Adipose tissue (tissue), 3 donors: ENCODE results near the gene SNAI3. TPM values are rescaled to one million over a fixed set of nuclear protein-coding genes. Genes with fewer than 3 reads are reported as not detected.

Source experiments
- H3K27ac ChIP-seq: one replicate; pipeline ENCODE4 v1.5.1; 2013; ENCODE audit warnings: low read depth, low read length
- WGBS, 3 donors: extraction: QIAGEN DNeasy Blood & Tissue Kit; methylation state at CpG; one replicate each; pipeline ENCODE4 v1.1.7; 2013; 5-methylcytosine and 5-hydroxymethylcytosine counted together
- polyA plus RNA-seq, 3 donors: library from polyadenylated mRNA; stranded (reverse); fragments of 200-250 nt; gene quantifications; one replicate each; pipeline ENCODE4 v1.2.3, GENCODE V29; 2013
- donor health status: healthy with polysubstance abuse.
- donor health status: Bipolar disorder and iron deficiency.
- donor health status: healthy.

The SNAI3 gene
- under 1 TPM; 0.22 to 0.71 (median 0.45) TPM for polyA plus RNA-seq

DNA sequence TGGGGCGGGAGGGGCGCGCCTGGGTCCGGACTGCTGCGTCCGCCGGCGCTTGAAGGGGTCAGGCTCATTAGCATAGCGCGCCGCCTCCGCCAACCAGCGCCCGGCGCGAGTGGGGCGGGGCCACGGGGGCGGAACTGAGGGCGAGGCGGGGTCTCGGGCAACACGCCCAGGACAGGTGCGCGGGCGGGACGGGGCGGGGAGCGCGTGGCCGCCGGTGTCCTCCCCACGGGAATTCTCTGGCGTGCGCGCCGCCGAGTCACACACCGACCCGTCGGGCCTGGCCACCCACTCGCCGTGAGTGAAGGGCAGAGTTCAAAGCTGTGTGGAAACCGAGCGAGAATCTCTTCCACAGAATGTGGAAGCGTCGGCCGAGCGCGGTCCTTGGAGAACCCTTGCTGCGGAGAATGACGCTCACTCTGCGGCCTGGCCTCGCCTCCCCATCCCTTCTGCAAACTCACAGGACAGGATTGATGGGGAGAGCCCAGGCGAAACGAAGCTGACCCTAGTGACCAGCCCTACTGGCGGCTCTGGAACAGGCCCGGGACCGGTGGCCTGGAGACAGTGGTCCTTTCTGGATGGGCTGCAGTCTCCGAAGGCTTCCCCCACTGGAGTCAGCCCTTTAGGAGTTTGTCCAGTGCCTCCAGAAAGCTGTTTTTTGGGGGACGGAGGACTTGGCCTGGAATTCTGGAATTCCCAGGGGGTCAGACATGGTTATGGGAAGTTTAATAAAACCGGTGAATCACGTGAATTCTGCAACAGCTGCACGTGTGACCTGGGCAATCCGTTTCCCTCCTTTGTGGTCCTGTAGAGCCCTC is at the start of gene SNAI3:
TSS of gene SNAI3 (minus strand) at position 69 of the 815 bp plus-strand sequence. CDS start 101 bp downstream, outside the sequence.
- H3K27ac ChIP-seq: no peak within 1 kb of the TSS
- 6 to 10% (median 6%) methylated on average over 38 to 65 of the region's 65 CpGs for whole genome bisulfite sequencing, 3 donors

DNA sequence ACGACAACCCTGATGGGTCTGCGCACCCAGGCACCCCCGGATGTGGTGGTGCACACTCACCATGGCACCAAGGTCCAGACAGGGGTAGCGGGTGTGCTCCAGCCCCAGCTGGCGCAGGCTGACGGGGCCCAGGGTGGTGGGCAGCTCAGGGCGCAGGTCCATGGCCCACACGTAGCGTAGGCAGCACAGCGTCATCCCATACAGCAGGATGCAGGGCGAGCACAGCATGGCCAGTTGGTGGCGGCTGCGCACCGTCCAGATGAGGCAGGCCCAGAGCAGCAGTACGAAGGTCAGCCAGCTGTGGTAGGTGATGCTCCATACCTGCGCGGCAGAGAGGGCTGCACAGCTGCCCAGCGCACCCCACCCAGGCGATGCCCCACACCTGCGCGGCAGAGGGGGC is 49.8 kb upstream of the SNAI3 start:
- WGBS, 3 donors: 86 to 97% (median 92%) methylated on average over 15 to 21 of the region's 21 CpGs

DNA sequence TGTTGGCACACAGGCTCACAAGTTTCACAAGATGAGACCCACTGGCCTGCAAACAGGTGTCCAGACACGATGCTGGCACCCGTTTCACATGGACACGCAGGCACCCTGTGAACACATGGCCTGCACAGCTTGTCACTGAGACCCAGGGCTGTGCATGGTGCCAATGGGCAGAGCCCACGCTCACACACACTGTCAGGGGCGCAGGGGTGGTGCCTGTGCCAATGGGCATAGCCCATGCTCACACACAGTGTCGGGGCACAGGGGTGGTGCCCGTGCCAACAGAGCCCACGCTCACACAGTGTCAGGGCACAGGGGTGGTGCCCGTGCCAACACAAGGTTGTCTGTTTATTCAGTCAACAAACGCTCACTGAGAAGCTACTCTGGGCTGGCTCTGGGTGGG is 49.3 kb upstream of the SNAI3 start:
- WGBS, 3 donors: 83 to 94% (median 91%) methylated on average over 10 of the region's 10 CpGs
- no peak overlapping the region for H3K27ac ChIP-seq

More for the DNA sequence above, 49.8 kb upstream of the SNAI3 start:
- H3K27ac ChIP-seq: no peak overlapping the region

DNA sequence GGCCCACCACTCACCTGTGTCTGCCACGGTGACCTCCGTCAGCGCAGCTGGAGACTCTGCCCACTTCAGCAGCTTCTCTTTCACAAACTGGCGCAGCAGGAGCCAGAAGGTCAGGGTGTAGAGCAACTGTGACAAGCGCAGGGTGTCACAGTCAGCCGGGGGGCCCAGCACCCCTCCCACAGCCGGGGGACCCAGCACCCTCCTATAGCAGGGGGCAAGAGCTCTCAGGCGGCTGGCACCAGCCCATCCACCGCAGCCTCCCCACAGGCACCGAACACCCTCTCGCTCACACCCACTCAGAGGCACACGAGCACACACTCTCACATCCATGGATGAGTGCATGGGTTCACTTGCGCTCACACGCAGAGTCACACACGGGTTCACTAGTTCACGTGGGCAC is 48.8 kb upstream of the SNAI3 start:
- 89 to 95% (median 95%) methylated on average over 16 of the region's 16 CpGs for WGBS, 3 donors
- no peak overlapping the region for H3K27ac ChIP-seq

DNA sequence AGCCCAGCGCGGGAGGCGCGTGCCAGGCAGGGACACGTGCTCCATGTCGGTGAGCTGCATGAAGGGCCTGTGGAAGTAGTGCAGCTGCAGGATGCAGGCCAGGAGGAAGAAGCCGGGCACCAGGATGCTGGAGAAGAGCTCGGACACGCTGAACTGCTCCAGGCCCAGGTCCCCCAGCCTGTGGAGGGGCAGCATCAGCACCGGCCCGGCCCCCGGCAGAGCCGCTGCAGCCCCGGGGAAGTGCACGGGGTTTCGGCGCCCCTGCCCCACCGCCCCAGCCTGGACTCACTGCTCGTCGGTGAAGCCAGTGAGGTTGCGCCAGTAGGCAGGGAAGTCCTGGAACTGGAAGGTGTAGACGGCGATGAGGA is 48.0 kb upstream of the SNAI3 start:
- 86 to 94% (median 91%) methylated on average over 22 to 23 of the region's 23 CpGs for WGBS, 3 donors
- no peak overlapping the region for H3K27ac ChIP-seq

DNA sequence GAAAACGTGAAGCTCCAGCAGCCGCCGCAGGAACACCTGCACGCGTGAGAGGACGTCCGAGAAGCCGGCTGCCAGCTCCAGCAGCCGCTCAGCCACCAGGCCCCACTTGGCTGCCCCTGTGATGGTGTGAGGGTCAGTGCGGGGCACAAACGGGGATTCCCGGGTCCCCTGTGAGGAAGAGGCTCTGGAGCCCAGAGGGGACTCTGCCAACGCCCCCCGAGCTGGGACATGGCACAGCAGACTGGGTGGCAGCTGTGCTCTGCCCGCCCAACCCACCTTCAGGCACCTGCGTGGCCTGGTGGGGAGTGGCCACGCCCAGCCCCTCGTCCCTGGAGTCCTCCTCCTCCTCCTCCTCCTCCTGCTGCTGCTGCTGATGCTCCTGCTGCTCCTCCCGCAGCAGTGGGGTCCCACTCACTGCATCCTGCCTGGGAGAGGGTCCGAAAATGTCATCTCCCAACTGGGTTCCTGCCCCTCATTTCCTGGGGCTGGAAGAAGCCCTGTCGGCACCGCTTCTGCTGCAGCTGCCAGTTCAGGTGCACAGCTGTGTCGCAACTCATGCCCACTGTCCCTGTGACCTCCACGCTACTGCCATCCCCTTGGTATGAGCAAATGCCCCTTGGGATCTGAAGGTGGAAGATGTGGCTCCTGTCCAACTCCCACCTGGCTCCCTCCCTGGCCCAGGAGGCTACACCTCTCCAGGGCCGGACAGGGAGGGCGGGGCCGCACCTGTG is 47.5 kb upstream of the SNAI3 start:
- WGBS, 3 donors: 81 to 92% (median 91%) methylated on average over 25 to 27 of the region's 27 CpGs
- H3K27ac ChIP-seq: no peak overlapping the region

DNA sequence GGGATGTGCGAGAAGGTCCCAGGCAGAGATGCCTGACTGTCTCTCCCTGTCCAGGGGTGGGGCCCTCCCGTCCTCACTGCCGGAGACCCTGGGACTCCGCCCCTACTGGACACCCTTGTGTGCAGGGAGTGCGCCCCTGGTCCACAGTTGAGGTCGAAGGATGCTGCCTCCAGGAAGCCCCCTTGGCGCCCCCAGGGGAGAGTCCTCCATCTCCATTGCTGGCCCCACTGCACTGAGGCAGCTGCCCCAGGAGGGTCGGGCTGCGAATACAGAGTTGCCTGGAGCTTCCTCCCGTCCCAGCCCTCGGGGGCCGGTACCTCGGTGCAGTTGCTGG is 46.6 kb upstream of the SNAI3 start:
- WGBS, 3 donors: 83 to 92% (median 89%) methylated on average over 12 to 13 of the region's 13 CpGs
- H3K27ac ChIP-seq: no peak overlapping the region

DNA sequence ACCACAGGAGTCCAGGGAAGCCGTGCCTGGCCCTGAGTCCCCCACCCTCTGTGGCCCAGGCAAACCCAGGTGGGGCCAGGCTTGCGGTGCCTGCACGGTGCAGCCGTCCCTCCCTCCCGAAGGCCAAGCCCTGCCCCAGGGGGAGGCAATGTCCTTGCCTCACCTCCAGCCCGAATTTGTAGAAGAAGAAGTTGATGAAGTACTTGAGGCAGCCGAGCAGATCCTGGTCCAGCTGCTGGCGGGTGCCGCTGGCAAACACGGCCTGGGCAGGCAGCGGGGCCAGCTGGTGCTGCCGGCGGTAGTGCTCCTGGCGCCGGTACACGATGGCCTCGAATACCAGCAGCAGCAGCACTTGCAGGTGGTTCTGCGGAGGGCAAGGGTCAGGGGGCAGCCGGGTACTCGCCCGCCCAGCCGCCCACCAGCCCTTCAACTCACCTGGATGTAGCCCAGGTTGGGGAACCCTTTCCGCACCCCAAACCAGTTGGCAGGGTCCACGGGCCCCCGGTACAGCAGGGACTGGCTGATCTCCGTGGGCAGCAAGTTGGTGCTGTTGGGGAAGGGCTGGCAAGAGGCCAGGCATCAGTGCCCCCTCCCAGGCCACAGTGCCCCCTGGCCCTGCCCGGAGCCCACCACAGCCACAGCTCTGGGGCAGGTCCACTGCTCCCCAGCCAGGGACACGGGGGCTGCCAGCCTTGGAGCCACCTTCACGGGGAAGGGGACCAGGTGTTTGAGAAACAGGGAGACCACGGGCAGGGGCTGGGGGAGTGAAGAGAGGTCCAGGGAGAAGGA is 46.1 kb upstream of the SNAI3 start:
- H3K27ac ChIP-seq: no peak overlapping the region
- 74 to 81% (median 75%) methylated on average over 28 to 30 of the region's 30 CpGs for WGBS, 3 donors

DNA sequence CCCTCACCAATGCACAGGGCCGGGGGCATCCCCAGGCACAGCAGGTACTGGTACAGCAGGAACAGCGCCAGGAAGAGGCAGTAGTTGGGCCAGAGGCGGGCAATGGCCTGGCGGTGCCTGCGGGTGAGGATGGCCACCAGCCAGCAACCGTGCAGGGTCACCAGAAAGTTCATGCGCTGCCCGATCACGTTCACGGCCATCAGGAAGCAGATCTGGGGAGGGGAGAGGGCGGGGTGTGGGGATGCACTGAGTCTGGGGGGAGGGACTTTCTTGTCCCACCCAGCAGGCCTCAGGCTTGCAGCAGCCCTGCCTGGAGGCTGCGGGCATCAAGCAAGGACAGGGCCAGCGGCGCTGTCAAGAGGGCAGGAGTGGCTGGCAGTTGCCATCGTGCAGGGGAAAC is 45.4 kb upstream of the SNAI3 start:
- 74 to 79% (median 79%) methylated on average over 7 to 15 of the region's 15 CpGs for WGBS, 3 donors

DNA sequence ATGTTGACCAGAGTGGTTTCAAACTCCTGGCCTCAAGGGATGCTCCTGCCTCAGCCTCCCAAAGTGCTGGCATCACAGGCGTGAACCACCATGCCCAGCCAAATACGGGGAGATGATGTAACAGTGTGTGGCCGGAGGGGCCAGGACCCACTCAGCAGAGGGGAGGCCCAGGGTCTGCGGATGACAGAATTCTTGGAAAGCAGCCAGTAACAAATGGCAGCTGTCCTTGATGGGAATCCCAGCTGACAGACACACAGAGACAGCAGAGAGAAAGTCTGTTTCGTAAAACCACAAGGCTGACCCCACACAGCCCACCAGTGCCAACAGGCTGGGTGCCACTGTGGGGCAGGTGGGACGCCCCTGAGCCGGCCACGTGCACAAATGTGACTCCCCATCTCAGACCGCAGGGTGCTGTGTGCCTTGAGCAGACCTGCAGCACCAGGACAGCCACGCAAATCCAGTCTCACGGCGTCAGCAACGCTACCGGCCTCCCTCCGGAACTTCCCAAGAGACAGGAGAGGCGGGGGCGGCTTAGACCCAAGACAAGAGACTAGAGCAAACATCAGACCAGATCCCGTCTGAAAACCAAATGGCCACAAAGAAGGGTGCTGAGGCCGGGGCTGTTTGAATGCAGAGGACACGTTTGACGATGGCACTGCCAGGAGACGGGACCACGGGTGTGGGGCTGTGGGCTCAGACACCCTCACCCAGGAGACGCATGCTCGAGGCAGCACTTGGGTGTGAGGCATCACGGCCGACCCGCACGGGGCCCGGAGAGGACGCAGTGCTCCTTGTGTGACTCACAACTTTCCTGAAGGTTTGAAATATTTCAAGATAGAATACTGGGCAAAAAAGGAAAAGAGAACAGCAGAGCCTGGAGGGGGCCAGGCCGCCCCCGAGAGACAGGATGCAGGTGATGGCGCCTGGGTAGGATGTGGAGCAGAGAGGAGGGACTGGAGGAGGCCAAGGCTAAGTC is 44.6 kb upstream of the SNAI3 start:
- no peak overlapping the region for H3K27ac ChIP-seq
- 76 to 84% (median 84%) methylated on average over 34 of the region's 34 CpGs for WGBS, 3 donors

More for the DNA sequence above, 45.4 kb upstream of the SNAI3 start:
- no peak overlapping the region for H3K27ac ChIP-seq

DNA sequence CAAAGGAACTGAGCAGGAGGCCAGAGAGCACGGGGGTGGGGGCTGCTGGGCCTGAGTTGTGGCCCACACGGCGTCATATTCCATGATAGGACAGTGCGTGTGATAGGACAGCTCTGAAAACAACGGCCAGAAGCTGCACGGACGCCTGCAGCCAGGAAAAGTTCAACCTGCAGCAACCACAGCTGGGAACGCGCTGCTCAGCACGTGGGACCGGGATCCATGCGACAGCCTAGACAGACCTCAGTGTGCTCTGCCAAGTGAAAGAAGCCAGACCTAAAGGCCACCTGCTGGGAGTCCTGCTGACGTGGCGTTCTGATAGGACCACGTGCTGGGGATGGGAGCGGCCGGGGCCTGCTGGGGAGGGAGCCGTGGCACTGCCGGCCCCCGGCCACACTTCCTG is 41.6 kb upstream of the SNAI3 start:
- no peak overlapping the region for H3K27ac ChIP-seq
- 63 to 85% (median 80%) methylated on average over 20 of the region's 20 CpGs for WGBS, 3 donors

DNA sequence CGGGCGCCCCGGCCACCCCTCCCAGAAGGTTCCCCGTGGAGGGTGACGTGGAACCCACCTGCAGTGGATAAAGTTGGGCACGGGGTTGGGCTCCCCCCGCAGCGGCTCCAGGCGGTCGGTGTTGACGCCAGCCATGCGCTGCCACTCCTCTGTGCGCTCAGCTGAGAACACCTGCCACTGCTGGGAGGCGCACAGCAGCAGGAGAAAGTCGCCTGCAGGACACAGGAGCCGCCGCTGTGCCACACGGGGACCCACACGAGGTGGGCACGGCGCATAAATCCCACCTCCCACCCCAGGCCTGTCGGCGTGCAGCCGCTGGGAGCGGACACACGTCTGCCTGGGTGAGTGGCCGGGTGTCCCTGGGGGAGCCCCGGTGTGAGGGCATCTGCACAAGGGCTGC is 40.7 kb upstream of the SNAI3 start:
- 91 to 97% (median 96%) methylated on average over 16 to 28 of the region's 28 CpGs for WGBS, 3 donors
- H3K27ac ChIP-seq: no peak overlapping the region

DNA sequence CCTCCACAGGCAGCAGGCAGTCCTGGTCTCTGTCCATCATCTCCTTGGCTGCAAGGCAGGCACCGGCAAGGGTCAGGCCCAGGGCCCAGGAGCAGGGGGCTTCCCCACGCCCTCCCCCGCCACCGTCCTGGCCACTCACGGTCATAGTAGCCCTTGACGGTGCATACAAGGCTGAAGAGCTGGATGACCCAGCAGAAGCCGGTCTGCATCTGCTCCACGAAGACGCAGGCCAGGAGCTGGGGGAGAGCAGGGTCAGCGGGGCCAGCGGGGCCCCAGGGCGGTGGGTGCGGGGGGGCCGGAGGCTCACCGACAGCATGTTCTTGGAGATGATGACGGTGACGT is 40.1 kb upstream of the SNAI3 start:
- no peak overlapping the region for H3K27ac ChIP-seq
- WGBS, 3 donors: 84 to 88% (median 87%) methylated on average over 17 of the region's 17 CpGs

DNA sequence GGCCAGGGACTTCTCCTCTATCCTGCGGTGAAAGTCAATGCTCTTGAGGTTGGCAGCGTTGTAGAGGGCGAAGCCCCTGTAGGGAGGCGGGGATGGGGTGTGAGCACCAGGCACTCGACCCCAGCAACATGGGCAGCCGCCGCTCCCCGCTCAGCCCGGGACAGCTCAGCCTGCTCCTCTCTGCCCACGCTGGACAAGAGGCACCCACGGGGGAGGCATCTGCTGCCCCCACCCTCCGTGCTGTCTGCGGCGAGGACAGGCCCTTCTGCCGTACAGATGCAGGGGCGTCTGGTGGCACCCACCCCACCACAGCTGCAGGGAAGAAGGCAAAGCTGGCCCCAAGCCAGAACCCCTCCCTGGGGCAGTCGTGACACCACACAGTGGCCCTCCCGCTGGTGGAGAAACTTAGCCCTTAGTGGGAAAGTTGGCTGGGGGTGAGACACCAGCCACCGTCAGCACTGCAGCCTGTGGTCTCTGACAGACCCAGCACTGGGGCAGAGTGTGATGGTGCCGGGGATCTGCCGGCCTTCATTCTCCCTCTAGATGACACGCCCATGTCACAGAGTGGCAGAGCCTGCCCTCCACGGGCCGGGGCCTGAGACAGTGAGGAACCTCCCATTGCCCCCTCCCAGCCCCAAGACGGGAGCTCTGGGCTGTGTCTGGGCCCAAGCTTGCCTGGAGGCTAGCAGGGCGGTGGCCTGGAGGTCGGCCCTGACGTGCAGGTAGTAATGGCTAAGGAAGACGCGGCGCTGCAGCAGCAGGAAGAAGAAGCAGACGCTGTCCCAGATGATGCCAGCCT is 39.5 kb upstream of the SNAI3 start:
- no peak overlapping the region for H3K27ac ChIP-seq
- WGBS, 3 donors: 82 to 86% (median 85%) methylated on average over 28 to 32 of the region's 32 CpGs

DNA sequence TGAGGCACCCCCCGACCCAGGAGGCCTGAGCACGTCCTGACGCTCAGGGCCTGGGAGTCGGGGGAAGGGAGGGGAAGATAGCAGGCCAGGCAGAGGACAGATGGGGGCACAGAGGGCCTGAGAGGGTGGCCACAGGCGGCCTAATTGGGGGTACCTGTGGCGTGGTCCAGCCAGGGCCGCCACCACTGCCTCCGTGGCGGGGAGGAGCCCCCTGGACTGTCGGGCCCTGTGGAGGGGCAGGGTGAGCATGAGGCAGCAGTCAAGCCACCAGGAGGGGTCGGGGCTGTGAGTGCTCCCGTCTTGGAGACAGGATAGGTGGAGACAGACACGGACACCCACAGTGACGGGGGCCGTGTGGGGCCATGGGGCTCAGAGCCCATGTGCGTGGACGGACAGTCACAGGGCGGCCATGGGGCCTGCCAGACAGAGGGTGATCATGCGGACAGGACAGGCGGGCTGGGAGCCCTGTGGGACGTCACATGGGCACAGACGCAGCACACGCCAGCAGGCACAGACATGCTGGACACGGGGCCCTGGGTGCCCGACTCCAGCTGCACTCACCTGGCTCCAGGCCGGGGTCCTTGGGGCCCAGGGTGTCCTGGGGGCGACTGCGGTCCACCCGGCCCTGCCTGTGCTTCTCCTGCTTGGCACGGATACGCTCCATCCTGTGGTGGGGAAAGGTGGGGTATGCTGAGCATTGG is 38.7 kb upstream of the SNAI3 start:
- WGBS, 3 donors: 83 to 90% (median 88%) methylated on average over 26 to 31 of the region's 31 CpGs

DNA sequence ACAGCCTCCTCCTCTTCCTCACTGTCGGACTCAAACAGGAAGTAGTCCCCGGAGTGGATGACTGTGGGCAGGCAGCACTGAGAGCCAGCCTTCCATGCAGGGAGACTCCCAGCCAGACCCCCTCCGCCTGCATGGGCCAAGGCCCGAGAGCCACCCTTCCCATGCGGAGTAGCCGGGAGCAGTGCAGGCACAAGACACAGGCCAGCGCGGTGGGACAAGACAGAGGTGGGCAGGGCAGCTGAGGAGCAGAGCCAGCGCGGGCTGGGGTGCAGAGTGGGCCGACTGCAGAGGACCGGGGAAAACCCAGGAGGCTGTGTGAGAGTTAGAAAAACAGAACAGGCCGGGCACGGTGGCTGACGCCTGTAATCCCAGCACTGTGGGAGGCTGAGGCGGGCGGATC is 37.6 kb upstream of the SNAI3 start:
- WGBS, 3 donors: 91 to 95% (median 92%) methylated on average over 15 to 17 of the region's 17 CpGs
- no peak overlapping the region for H3K27ac ChIP-seq

More for the DNA sequence above, 38.7 kb upstream of the SNAI3 start:
- H3K27ac ChIP-seq: no peak overlapping the region

DNA sequence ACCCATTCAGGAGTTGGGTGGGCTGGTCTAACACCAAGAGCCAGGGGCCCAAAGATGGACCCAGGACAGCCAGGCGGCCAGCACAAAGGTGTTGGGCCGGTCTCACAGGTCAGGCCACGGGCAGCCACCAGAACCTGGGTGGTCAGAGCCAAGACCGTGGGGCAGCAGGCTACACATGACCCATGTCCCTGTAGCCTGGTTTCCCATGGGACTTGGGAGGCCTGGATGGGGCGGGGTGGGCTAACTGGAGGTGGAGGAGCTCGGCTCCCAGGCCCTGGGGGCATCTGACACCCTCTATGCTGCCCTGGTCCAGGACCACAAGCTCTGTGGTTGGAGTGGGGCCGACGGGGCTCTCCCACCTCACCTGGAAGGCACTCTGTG is 37.2 kb upstream of the SNAI3 start:
- no peak overlapping the region for H3K27ac ChIP-seq
- WGBS, 3 donors: 83 to 88% (median 86%) methylated on average over 8 of the region's 8 CpGs
